HFFc6 (cell line): Measurements from ENCODE around the gene UBLCP1. TPM values are rescaled to one million over a fixed set of nuclear protein-coding genes. Genes with fewer than 3 reads are reported as not detected.

Experiments
- DNase-seq: peaks from one replicate; pipeline ENCODE4 v3.0.0-alpha.2; 2018
- H3K27ac Mint-ChIP-seq: 2 replicates; pipeline ENCODE4 v1.8.0; 2020; ENCODE audit warnings: mild to moderate bottlenecking, mixed read lengths
- H3K27me3 Mint-ChIP-seq: 2 replicates; pipeline ENCODE4 v1.8.0; 2021; ENCODE audit warnings: mild to moderate bottlenecking, moderate library complexity, mixed read lengths; ENCODE audit not compliant: insufficient read depth
- H3K36me3 Mint-ChIP-seq: 2 replicates; pipeline ENCODE4 v1.8.0; 2021; ENCODE audit warnings: low read depth, mixed read lengths
- H3K4me1 Mint-ChIP-seq: 2 replicates; pipeline ENCODE4 v1.8.0; 2020; ENCODE audit warnings: low read depth, mixed read lengths
- H3K4me3 Mint-ChIP-seq: 2 replicates; pipeline ENCODE4 v1.8.0; 2020; ENCODE audit warnings: mild to moderate bottlenecking, moderate library complexity, mixed read lengths
- H3K9me3 Mint-ChIP-seq: 2 replicates; pipeline ENCODE4 v1.8.0; 2020; ENCODE audit warnings: mild to moderate bottlenecking, mixed read lengths
- long read RNA-seq: library from polyadenylated mRNA; unstranded; transcript quantifications from one replicate; pipeline ENCODE4 v2.0.0, GENCODE V29; 2019
- total RNA-seq, 6 experiments: library from RNA; stranded (reverse); fragmentation: NEBNext Ultra II Directional; extraction: Animal tissue kit (Norgen Biotek cat#: 25700); gene quantifications; 2 replicates in 1 of 6; 3 replicates in 5 of 6; pipeline ENCODE4 v1.2.3, GENCODE V29; 2021
- TF ChIP-seq, protein P1 (sequence below): fragments of 200-600 bp; sonication (generic); IDR thresholded peaks from 2 replicates; pipeline ENCODE4 v1.5.0; 2021; ENCODE audit warnings: antibody characterized with exemption, mild to moderate bottlenecking

UBLCP1 gene, protein sequence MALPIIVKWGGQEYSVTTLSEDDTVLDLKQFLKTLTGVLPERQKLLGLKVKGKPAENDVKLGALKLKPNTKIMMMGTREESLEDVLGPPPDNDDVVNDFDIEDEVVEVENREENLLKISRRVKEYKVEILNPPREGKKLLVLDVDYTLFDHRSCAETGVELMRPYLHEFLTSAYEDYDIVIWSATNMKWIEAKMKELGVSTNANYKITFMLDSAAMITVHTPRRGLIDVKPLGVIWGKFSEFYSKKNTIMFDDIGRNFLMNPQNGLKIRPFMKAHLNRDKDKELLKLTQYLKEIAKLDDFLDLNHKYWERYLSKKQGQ
- total RNA-seq = 10 to 100 TPM; 30.6 to 37.6 (median 35.0) TPM
- long read RNA-seq, transcript UBLCP1-201 (11 exons, 2,392 nt) = major isoform, 54 of 61 reads
- long read RNA-seq, partial matches to known transcripts = 4 of 61 reads
- long read RNA-seq, other reads (novel, unspliced or antisense) = 3 of 61 reads

DNA sequence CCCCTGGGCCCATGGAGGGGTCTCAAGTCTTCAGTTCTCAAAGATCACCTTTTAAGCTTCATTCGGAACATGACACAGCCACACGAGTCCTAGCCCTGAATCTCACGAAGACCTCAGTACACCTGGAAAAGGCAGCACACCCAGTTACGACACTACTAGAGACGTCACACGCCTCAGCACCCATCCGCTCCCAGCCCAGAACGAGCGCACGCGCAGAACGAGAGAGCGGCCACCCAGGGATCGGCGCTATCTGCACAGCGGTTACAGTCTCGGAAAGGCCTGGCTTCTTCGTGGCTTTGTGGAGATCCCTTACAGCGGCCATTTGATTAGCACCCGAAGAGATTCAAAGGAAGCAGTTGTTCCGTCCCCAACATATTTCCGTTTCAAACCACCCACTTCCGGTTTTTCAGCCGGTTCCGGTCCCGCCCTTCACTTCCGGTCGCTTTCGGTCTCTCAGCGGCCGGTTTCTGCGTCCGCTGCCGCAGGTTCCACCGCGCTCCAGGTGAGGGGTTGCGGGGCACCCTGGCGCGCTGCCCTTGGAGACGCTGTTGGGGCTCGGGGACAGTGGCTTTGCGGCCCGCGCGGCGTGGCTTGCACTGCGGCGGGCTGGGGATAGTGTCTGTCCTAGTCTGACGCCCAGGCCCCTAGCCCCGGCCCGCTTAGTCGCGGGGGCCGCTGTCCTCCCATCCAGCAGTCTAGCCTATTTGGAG, at the start of gene UBLCP1:
UBLCP1 (plus strand) TSS at position 432 of the 710 bp plus-strand sequence. CDS start 5,626 bp downstream, outside the sequence.
- peak within 1 kb of the TSS; percentile 89 for H3K27ac Mint-ChIP-seq
- DNase-seq = peak; percentile 70
- H3K36me3 Mint-ChIP-seq = peaks cover 24% of the 10 kb centered on the region
- H3K4me3 Mint-ChIP-seq = peak within 1 kb of the TSS; percentile 97
- no peaks in the 10 kb centered on the region for H3K9me3 Mint-ChIP-seq
- peaks cover 20% of the 10 kb centered on the region for H3K4me1 Mint-ChIP-seq
- H3K27me3 Mint-ChIP-seq = no peaks in the 10 kb centered on the region
- TF ChIP-seq, protein P1, sequence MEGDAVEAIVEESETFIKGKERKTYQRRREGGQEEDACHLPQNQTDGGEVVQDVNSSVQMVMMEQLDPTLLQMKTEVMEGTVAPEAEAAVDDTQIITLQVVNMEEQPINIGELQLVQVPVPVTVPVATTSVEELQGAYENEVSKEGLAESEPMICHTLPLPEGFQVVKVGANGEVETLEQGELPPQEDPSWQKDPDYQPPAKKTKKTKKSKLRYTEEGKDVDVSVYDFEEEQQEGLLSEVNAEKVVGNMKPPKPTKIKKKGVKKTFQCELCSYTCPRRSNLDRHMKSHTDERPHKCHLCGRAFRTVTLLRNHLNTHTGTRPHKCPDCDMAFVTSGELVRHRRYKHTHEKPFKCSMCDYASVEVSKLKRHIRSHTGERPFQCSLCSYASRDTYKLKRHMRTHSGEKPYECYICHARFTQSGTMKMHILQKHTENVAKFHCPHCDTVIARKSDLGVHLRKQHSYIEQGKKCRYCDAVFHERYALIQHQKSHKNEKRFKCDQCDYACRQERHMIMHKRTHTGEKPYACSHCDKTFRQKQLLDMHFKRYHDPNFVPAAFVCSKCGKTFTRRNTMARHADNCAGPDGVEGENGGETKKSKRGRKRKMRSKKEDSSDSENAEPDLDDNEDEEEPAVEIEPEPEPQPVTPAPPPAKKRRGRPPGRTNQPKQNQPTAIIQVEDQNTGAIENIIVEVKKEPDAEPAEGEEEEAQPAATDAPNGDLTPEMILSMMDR = no peak

GRCh38 chr5:159214486-159215271, 48.4 kb upstream of the UBLCP1 start:
- H3K9me3 Mint-ChIP-seq = no peaks in the 10 kb centered on the region
- H3K27me3 Mint-ChIP-seq = peaks cover 2% of the 10 kb centered on the region; the same call in 1 of the 2 replicates
- TF ChIP-seq, protein P1 = no peak
- H3K4me3 Mint-ChIP-seq = no peak overlapping the region
- no peak for DNase-seq
- H3K27ac Mint-ChIP-seq = no peak overlapping the region
- H3K36me3 Mint-ChIP-seq = no peaks in the 10 kb centered on the region
- H3K4me1 Mint-ChIP-seq = peaks cover 18% of the 10 kb centered on the region

DNA sequence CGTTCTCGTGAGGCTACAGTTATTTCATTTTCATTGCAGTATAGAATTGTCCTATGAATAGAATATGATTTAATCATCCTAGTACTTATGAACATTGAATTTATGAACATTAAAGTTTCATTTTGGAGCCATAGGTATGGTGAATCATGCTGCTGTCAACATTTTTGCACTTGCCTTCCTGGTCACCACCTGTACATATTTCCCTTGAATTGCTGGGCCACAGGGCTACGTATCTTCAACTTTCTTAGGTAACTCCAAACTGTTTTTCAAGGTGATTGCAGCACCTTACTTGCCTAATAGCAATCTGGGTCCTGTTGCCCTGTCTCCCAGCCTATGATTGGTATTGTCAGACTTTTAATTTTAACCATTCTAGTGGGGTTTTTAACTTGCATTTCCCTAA, 47.2 kb upstream of the UBLCP1 start:
- H3K4me1 Mint-ChIP-seq = peaks cover 6% of the 10 kb centered on the region
- no peak overlapping the region for H3K4me3 Mint-ChIP-seq
- TF ChIP-seq, protein P1 = no peak
- no peaks in the 10 kb centered on the region for H3K9me3 Mint-ChIP-seq
- H3K27me3 Mint-ChIP-seq = no peaks in the 10 kb centered on the region; the same call in 1 of the 2 replicates
- DNase-seq = no peak
- H3K27ac Mint-ChIP-seq = no peak overlapping the region
- no peaks in the 10 kb centered on the region for H3K36me3 Mint-ChIP-seq

- Mint-ChIP-seq H3K4me1 (peaks cover 6% of the 10 kb centered on the region), H3K4me3 (no peak overlapping the region), H3K27ac (no peak overlapping the region), H3K9me3 (no peaks in the 10 kb centered on the region), H3K27me3 (no peaks in the 10 kb centered on the region; the same call in 1 of the 2 replicates), H3K36me3 (no peaks in the 10 kb centered on the region)
- TF ChIP-seq, protein P1 = peak; percentile 26
- DNase-seq = no peak
Measured at GRCh38 chr5:159216454-159216853, 46.6 kb upstream of the UBLCP1 start.

DNA sequence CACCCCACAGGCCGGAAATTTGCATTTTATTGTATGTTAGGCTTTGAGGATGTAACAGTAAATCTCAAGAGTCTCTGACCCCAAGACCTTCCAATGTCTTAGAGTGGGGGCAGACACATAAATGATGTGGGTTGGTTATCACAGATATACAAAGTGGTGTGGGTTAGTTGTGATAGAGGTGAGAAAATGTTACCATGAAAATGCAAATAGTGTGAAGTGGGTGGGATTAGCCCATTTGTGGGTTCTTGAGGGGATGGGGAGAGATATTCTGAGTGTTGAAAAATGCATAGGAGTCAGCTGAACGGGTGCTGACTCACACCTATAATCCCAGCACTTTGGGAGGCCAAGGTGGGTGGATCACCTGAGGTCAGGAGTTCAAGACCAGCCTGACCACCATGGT, 45.9 kb upstream of the UBLCP1 start:
- Mint-ChIP-seq H3K27ac (no peak overlapping the region), H3K27me3 (no peaks in the 10 kb centered on the region; the same call in 1 of the 2 replicates), H3K4me3 (no peak overlapping the region), H3K4me1 (peaks cover 6% of the 10 kb centered on the region), H3K36me3 (no peaks in the 10 kb centered on the region), H3K9me3 (no peaks in the 10 kb centered on the region)
- DNase-seq = no peak
- TF ChIP-seq, protein P1 = no peak
